ENCODE results near the gene BMPR1A.

- TF ChIP-seq, protein P1, sequence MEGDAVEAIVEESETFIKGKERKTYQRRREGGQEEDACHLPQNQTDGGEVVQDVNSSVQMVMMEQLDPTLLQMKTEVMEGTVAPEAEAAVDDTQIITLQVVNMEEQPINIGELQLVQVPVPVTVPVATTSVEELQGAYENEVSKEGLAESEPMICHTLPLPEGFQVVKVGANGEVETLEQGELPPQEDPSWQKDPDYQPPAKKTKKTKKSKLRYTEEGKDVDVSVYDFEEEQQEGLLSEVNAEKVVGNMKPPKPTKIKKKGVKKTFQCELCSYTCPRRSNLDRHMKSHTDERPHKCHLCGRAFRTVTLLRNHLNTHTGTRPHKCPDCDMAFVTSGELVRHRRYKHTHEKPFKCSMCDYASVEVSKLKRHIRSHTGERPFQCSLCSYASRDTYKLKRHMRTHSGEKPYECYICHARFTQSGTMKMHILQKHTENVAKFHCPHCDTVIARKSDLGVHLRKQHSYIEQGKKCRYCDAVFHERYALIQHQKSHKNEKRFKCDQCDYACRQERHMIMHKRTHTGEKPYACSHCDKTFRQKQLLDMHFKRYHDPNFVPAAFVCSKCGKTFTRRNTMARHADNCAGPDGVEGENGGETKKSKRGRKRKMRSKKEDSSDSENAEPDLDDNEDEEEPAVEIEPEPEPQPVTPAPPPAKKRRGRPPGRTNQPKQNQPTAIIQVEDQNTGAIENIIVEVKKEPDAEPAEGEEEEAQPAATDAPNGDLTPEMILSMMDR (conservative IDR thresholded peaks at IDR 0.05; ENCODE audit: low read length), result no peak
- TF ChIP-seq EZH2phosphoT487 (IDR thresholded peaks at IDR 0.05; ENCODE audit: borderline replicate concordance), result no peak
Measured at GRCh38 chr10:86855513-86855912, 99.1 kb downstream of the BMPR1A start.

Data from Loucy (cell line).